Measurements from ENCODE around the gene ZSCAN4.

DNA sequence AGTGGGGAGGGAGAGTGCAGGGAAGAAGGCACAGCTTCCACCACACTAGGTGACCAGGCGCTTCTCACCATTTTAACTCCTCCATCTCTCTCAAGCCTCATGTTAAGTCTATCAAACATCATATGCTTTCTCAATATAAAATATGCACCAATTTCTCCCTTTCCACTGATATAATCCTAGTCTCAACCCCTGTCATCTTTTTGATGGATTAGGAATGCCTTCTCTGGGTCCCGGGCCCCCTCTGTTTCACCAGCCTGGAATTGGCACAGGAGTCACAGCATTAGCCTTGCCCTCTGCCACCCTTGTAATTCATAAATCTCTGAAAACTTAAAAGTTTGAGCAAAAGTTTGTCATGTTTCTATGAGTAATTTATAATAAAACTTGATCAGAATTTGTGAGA, at the start of gene ZSCAN4:
- TF ChIP-seq CTCF (IDR thresholded peaks at IDR 0.05) (no peak), POLR2A (IDR thresholded peaks at IDR 0.05) (no peak)

Data from prostate gland (tissue), 2 donors.